Activated CD8-positive, alpha-beta memory T cell treated with anti-CD3 and anti-CD28 coated beads, Interleukin-2, amount 50 U/mL, for 48 hours (primary cell): ENCODE results near the gene GRM1.
"Not testable (repeated sequence)": the region's sequence is repeated elsewhere in the genome, so short reads cannot be mapped to it uniquely, and the experiment has no call there.

Source experiments
- DNase-seq: peaks from one replicate; pipeline ENCODE4 v3.0.0-alpha.2; 2020

Gene GRM1

GRCh38 chr6:146202570-146202969, 173.7 kb downstream of the GRM1 start:
- DNase-seq: no peak

GRCh38 chr6:146209942-146210341, 181.1 kb downstream of the GRM1 start:
- no peak for DNase-seq

GRCh38 chr6:146210406-146211083, 181.7 kb downstream of the GRM1 start:
- DNase-seq: no peak

- DNase-seq: no peak
Observed at GRCh38 chr6:146211646-146212045, 182.8 kb downstream of the GRM1 start.

GRCh38 chr6:146212781-146213180, 183.9 kb downstream of the GRM1 start:
- DNase-seq: no peak

- no peak for DNase-seq
Observed at GRCh38 chr6:146219101-146219500, 190.2 kb downstream of the GRM1 start.

- DNase-seq: no peak
Observed at GRCh38 chr6:146224449-146224848, 195.6 kb downstream of the GRM1 start.

- no peak for DNase-seq
Observed at GRCh38 chr6:146224988-146225387, 196.1 kb downstream of the GRM1 start.

GRCh38 chr6:146240322-146240721, 211.5 kb downstream of the GRM1 start:
- DNase-seq: no peak

GRCh38 chr6:146240807-146241206, 211.9 kb downstream of the GRM1 start:
- no peak for DNase-seq

- DNase-seq: not testable (repeated sequence)
Observed at GRCh38 chr6:146243646-146244045, 214.8 kb downstream of the GRM1 start.

GRCh38 chr6:146244630-146245143, 215.8 kb downstream of the GRM1 start:
- no peak for DNase-seq

- no peak for DNase-seq
Observed at GRCh38 chr6:146246028-146246427, 217.2 kb downstream of the GRM1 start.

GRCh38 chr6:146253691-146254090, 224.8 kb downstream of the GRM1 start:
- DNase-seq: no peak

- no peak for DNase-seq
Observed at GRCh38 chr6:146258206-146258605, 229.3 kb downstream of the GRM1 start.

- DNase-seq: no peak
Observed at GRCh38 chr6:146260886-146261285, 232.0 kb downstream of the GRM1 start.

- no peak for DNase-seq
Observed at GRCh38 chr6:146265056-146265455, 236.2 kb downstream of the GRM1 start.

- DNase-seq: no peak
Observed at GRCh38 chr6:146267447-146267846, 238.6 kb downstream of the GRM1 start.

- no peak for DNase-seq
Observed at GRCh38 chr6:146267946-146268345, 239.1 kb downstream of the GRM1 start.

GRCh38 chr6:146269482-146269881, 240.6 kb downstream of the GRM1 start:
- no peak for DNase-seq

GRCh38 chr6:146271163-146271562, 242.3 kb downstream of the GRM1 start:
- not testable (repeated sequence) for DNase-seq

- DNase-seq: no peak
Observed at GRCh38 chr6:146273490-146273889, 244.6 kb downstream of the GRM1 start.

GRCh38 chr6:146277142-146277541, 248.3 kb downstream of the GRM1 start:
- no peak for DNase-seq

GRCh38 chr6:146281651-146282362, 252.9 kb downstream of the GRM1 start:
- DNase-seq: no peak
